Pancreas (tissue), 10 donors: ENCODE measurements around the gene LEP. TPM values are rescaled to one million over a fixed set of nuclear protein-coding genes. Genes with fewer than 3 reads are reported as not detected.

Source experiments
- ATAC-seq, 4 donors: fragments of 200-7000 bp; cut with Tn5 transposase; one replicate each; pipeline versions ENCODE4 v1.8.0 to v1.9.1; 2020; ENCODE audit warnings: mild to moderate bottlenecking in 4 of 4, moderate library complexity in 4 of 4
- DNase-seq, 6 donors: peaks; one replicate each; pipeline ENCODE4 v3.0.0-alpha.2; 2020
- FAIRE-seq: peaks from 2 replicates; lab custom pipeline; 2012; peaks lifted over from hg19 to GRCh38; lab: Jason Lieb, UNC
- H3K27ac ChIP-seq, 4 donors: fragments of 200-600 bp; sonication (generic); 1 replicate in 3 of 4; 2 replicates in 1 of 4; pipeline versions ENCODE4 v1.5.0 to v1.8.0; 2020
- H3K27me3 ChIP-seq, 4 donors: fragments of 200-600 bp; one replicate each; pipeline ENCODE4 v1.8.0; 2021
- H3K36me3 ChIP-seq, 3 donors: fragments of 200-600 bp; sonication (generic) in 1 of 3; one replicate each; pipeline versions ENCODE4 v1.5.0 to v1.8.0; 2020 to 2021
- H3K4me1 ChIP-seq, 3 donors: fragments of 200-600 bp; one replicate each; pipeline ENCODE4 v1.8.0; 2021
- H3K4me3 ChIP-seq, 4 donors: fragments of 200-600 bp; sonication (generic) in 2 of 4; one replicate each; pipeline versions ENCODE4 v1.5.0 to v1.8.0; 2020 to 2021
- H3K9me3 ChIP-seq, 4 donors: fragments of 200-600 bp; one replicate each; pipeline ENCODE4 v1.8.0; 2021
- WGBS, 2 donors: extraction: QIAGEN DNeasy Blood & Tissue Kit; methylation state at CpG; one replicate each; pipeline ENCODE4 v1.1.7; 2013; 5-methylcytosine and 5-hydroxymethylcytosine counted together
- intact Hi-C, 3 donors: fragments of 100-400 bp; cut with DNase I; formaldehyde crosslinking; loops; one replicate each; pipeline versions ENCODE4 v1.11.1 to v1.14.2; 2022
- polyA plus RNA-seq, 2 donors: library from polyadenylated mRNA; stranded (reverse); fragments of 200-250 nt; gene quantifications; one replicate each; pipeline ENCODE4 v1.2.3, GENCODE V29; 2013
- total RNA-seq, 6 donors: library from RNA; stranded (reverse); fragmentation: NEBNext Ultra II Directional in 4 of 6; extraction: Animal tissue kit (Norgen Biotek cat#: 25700) in 4 of 6; gene quantifications; one replicate each; pipeline versions ENCODE4 v1.2.1 to v1.2.4, GENCODE V29; 2021 to 2023
- TF ChIP-seq, protein P1 (sequence below), 4 donors: fragments of 200-600 bp; sonication (generic) in 3 of 4; IDR thresholded peaks; one replicate each; pipeline versions ENCODE4 v1.5.0 to v1.8.0; 2021; ENCODE audit warnings: antibody characterized with exemption in 4 of 4
- donor health status: healthy with polysubstance abuse.
- donor health status: DM: no; HTN: no; CAD: no; lungs with moderate emphysema.
- donor health status: DM: no; HTN: no; CAD: no.
- donor health status: control.
- donor health status: control.
- donor health status: Bipolar disorder and iron deficiency.
- donor health status: DM: yes; HTN: yes; CAD: no.
- donor health status: DM: no; HTN: no; CAD: no.
- donor health status: DM: no; HTN: no; CAD: no.
- donor health status: DM: yes; HTN: yes; CAD: no.

Gene LEP
- total and polyA plus RNA-seq, 8 donors = 0.05 to 5.2 (median 0.14) TPM; not detected in 1

DNA sequence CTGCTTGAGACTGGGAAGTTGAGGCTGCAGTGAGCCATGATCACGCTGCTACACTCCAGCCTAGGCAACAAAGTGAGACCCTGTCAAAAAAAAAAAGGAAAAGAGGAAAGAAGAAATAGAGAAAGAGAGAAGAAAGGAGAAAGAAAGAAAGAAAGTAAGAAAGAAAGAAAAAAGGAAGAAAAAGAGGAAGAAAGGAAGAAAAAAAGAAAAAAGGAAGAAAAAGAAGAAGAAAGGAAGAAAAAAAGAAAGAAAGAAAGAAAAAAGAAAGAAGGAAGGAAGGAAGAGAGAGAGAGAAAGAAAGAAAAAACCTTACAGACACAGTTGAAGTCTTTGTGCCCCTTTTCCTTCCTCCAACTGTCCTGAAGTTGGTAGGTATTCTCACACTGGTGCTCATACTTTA is 26.6 kb upstream of the LEP start:
- Histone ChIP-seq H3K4me1 (no peaks in the 10 kb centered on the region), H3K36me3 (no peaks in the 10 kb centered on the region), H3K4me3 (no peak overlapping the region), H3K9me3 (no peaks in the 10 kb centered on the region), H3K27me3 (no peaks in the 10 kb centered on the region), H3K27ac (no peak overlapping the region)
- ATAC-seq (no peak), FAIRE-seq (no peak), DNase-seq (no peak)
- 89 to 100% methylated on average over 1 of the region's 1 CpG for WGBS, 2 donors
- intact Hi-C loops = loop anchor here (5.0 to 10.0 kb wide), 2 partner anchors 82 to 510 kb away; no protein-coding TSS in a partner anchor
- TF ChIP-seq, protein P1, sequence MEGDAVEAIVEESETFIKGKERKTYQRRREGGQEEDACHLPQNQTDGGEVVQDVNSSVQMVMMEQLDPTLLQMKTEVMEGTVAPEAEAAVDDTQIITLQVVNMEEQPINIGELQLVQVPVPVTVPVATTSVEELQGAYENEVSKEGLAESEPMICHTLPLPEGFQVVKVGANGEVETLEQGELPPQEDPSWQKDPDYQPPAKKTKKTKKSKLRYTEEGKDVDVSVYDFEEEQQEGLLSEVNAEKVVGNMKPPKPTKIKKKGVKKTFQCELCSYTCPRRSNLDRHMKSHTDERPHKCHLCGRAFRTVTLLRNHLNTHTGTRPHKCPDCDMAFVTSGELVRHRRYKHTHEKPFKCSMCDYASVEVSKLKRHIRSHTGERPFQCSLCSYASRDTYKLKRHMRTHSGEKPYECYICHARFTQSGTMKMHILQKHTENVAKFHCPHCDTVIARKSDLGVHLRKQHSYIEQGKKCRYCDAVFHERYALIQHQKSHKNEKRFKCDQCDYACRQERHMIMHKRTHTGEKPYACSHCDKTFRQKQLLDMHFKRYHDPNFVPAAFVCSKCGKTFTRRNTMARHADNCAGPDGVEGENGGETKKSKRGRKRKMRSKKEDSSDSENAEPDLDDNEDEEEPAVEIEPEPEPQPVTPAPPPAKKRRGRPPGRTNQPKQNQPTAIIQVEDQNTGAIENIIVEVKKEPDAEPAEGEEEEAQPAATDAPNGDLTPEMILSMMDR (IDR thresholded peaks at IDR 0.05) = no peak

DNA sequence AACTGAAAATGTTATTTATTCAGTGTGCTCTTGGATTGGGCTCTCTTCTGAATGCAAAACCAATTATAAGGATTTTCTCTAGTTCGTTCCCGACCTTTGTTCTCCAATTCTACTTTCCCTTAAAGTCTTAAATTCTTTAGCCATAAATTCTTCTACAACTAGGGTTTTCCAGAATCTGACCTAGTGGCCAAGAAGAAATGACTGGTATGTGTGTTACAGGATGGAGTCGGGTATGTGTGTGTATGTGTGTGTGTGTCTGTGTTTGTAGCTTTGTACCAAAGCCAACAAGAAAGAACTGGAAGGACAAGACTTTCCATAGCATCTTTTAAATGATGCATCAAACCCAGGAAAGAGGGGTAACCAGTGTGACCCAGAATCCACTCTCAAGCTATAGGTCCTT is 25.8 kb upstream of the LEP start:
- intact Hi-C loops = loop anchor here in 2 of 3 donors (10.0 kb wide), 1 partner anchor 510 kb away; no protein-coding TSS in a partner anchor
- ATAC-seq (no peak), FAIRE-seq (no peak), DNase-seq (no peak)
- Histone ChIP-seq H3K36me3 (no peaks in the 10 kb centered on the region), H3K27me3 (no peaks in the 10 kb centered on the region), H3K4me1 (no peaks in the 10 kb centered on the region), H3K4me3 (no peak overlapping the region), H3K9me3 (no peaks in the 10 kb centered on the region), H3K27ac (no peak overlapping the region)
- WGBS, 2 donors = 62 to 64% methylated on average over 3 of the region's 3 CpGs
- TF ChIP-seq, protein P1 (IDR thresholded peaks at IDR 0.05) = no peak

DNA sequence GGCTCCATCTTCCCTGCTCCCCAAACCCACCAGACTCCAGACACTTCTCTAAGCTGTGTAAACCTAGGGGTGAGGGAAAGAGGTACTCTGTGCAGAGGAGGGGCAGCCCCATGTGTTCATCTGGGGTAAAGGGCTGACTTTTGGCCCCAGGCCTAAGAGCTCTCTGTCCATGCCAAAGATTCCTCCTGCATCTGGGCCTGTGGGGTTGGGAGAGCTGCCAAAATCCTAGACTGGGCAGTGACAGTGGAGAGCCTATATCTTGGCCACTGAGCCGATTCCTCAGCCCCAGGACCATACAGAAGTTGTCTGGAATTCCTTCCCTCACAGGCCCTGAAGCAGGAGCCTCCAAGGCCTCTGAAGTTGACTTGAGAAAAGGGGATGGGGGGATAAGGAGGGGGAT is 25.3 kb upstream of the LEP start:
- DNase-seq = no peak
- WGBS, 2 donors = 69 to 85% methylated on average over 1 of the region's 1 CpG

DNA sequence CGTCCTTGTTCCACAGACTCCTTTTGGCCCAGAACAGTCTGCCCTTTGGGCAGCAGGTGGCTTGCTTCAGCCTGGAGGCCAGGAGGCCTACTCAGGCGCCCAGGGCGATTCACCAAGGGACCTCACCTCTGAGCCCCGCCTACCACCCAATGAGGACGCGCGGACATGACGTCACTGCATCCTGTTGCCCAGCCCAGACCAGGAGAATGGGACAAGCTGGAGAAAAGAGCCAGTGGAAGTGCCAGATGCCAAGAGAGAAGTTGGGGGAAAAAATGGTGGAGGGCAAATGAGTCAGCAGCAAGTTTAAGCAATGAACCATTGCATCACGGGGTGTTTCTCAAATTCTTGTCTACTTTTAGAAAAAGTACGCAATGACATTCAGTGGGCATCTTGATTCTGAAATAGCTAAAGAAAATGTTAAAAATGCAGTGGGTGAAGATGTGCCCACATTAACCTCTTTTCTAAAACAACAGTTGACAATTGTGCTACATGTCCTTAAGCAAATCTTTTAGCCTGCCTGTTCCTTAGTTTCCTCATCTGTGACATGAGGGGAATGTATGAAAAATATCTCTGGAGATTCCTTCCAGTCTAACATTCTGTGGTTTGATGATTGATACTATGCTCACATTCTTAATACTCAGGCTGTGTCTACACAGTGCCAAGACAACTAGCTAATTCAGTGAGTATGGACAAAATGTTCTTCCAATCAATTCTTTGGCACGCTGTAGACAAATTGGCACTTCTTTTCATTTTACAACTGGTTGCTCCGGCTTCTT is 23.9 kb upstream of the LEP start:
- ATAC-seq = peak in 1 of 4 donors; percentile 56
- intact Hi-C loops = loop anchor here in 2 of 3 donors (10.0 kb wide), 1 partner anchor 512 kb away; no protein-coding TSS in a partner anchor

More for the DNA sequence above, 25.3 kb upstream of the LEP start:
- Histone ChIP-seq H3K4me3 (no peak overlapping the region), H3K4me1 (no peaks in the 10 kb centered on the region), H3K9me3 (no peaks in the 10 kb centered on the region), H3K27ac (no peak overlapping the region), H3K36me3 (no peaks in the 10 kb centered on the region), H3K27me3 (no peaks in the 10 kb centered on the region)
- intact Hi-C loops = loop anchor here in 2 of 3 donors (10.0 kb wide), 1 partner anchor 511 kb away; no protein-coding TSS in a partner anchor
- ATAC-seq = no peak
- TF ChIP-seq, protein P1 (IDR thresholded peaks at IDR 0.05) = no peak
- no peak for FAIRE-seq

More for the DNA sequence above, 23.9 kb upstream of the LEP start:
- Histone ChIP-seq H3K27ac (no peak overlapping the region), H3K4me1 (no peaks in the 10 kb centered on the region), H3K9me3 (no peaks in the 10 kb centered on the region), H3K4me3 (no peak overlapping the region), H3K36me3 (no peaks in the 10 kb centered on the region), H3K27me3 (no peaks in the 10 kb centered on the region)
- no peak for FAIRE-seq
- DNase-seq = no peak
- 81 to 83% methylated on average over 12 of the region's 12 CpGs for WGBS, 2 donors
- TF ChIP-seq, protein P1 (IDR thresholded peaks at IDR 0.05) = no peak
